ENCODE results near the gene IL1RAPL1.

Gene IL1RAPL1

DNA sequence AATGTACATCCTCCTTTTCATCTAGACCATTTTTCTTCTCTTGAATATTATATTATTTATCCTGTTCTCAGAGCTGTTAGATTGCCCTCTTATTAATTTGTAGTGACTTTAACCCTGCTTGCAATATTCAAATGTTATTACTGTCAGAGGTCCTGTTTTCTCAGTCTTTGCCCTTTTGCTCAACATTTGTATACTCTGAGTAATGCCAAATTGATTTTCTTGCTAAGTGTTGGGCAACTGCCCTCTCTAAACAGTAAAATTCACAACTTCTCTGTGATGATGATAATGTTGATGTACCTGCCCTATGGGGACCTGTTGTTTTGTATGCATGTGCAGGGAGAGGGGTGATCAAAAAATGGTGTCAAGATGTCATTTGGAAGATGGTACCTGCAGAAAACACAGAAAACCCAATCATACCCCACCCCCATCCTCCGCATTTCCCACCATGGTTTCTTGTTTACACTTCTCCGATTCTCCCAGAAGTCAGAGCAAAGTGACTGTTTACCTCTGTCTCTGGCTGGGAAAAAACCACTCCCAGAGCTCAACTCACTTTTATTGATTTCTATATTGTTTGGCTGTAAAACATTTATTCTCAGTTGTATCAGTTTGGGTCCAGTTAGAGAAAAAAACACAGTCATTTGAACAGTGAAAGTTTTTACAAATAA lies 694.0 kb downstream of the IL1RAPL1 start:
- DNase-seq (ENCODE audit: low read depth): no peak
- TF ChIP-seq POLR2A (IDR thresholded peaks at IDR 0.05; ENCODE audit: extremely low read depth, insufficient read length) (no peak), MYC (IDR thresholded peaks at IDR 0.05; ENCODE audit: low read depth, low read length) (no peak)
- TF ChIP-seq, protein P1, sequence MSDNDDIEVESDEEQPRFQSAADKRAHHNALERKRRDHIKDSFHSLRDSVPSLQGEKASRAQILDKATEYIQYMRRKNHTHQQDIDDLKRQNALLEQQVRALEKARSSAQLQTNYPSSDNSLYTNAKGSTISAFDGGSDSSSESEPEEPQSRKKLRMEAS (IDR thresholded peaks at IDR 0.05; ENCODE audit: low read depth, low read length): no peak
- TF ChIP-seq, protein P2, sequence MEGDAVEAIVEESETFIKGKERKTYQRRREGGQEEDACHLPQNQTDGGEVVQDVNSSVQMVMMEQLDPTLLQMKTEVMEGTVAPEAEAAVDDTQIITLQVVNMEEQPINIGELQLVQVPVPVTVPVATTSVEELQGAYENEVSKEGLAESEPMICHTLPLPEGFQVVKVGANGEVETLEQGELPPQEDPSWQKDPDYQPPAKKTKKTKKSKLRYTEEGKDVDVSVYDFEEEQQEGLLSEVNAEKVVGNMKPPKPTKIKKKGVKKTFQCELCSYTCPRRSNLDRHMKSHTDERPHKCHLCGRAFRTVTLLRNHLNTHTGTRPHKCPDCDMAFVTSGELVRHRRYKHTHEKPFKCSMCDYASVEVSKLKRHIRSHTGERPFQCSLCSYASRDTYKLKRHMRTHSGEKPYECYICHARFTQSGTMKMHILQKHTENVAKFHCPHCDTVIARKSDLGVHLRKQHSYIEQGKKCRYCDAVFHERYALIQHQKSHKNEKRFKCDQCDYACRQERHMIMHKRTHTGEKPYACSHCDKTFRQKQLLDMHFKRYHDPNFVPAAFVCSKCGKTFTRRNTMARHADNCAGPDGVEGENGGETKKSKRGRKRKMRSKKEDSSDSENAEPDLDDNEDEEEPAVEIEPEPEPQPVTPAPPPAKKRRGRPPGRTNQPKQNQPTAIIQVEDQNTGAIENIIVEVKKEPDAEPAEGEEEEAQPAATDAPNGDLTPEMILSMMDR (IDR thresholded peaks at IDR 0.05; ENCODE audit: low read depth, low read length): no peak
- no peak overlapping the region for H3K4me3 ChIP-seq (ENCODE audit: low read depth, low read length)

DNA sequence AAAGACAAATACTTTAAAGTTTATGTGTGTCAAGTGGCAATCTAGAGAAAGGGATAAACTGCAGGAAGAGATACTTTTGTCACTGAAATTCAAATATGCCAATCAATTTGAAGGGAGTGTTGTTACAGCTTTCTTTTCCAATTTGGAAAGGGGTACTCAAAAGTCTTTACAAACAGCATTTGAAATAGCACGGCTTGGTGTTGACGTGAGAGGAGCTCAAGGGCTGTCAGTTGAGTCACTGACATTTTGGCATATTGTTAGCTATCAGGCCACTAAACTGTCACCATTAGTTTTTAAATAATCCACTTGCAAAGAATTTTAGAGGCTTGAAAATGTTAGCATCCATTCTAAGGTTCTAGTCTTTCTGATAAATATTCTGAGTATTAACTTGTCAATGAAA lies 698.4 kb downstream of the IL1RAPL1 start:
- TF ChIP-seq POLR2A (IDR thresholded peaks at IDR 0.05; ENCODE audit: extremely low read depth, insufficient read length): no peak
- TF ChIP-seq, protein P2 (IDR thresholded peaks at IDR 0.05; ENCODE audit: low read depth, low read length): no peak
- no peak overlapping the region for H3K4me3 ChIP-seq (ENCODE audit: low read depth, low read length)
- no peak for DNase-seq (ENCODE audit: low read depth)

DNA sequence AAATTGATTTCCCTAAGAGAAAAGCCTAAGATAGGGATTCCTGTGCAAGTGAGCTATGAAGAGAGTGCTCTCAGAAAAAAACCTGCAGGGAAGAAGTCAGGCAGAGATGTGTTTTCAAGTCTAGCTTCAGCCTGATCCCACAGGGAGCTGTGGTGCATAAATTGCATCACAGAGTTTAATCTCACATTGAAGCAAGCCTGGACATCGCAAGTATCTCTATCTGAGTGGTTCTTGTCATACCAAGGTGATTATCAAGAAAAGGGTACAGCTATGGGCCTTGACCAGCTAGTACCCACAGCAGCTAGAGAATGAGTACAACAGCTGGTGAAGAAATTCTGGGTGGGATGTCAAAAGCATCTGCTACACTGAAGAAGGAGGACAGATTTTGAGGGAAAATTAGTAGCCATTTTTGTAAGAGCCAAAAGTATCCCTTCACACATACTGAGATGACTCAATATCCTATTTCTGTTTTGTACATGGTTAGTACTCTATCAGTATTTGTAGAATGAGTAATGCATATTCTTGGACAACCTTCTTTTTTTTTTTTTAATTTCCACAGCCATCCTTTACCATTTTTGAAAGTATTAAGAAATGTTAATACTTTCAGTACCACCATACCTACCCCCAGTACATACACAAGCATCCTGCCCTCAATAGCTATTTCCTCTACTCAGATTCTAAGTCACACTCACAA lies 708.9 kb downstream of the IL1RAPL1 start:
- TF ChIP-seq MYC (IDR thresholded peaks at IDR 0.05; ENCODE audit: low read depth, low read length): no peak
- H3K4me3 ChIP-seq (ENCODE audit: low read depth, low read length): no peak overlapping the region
- DNase-seq (ENCODE audit: low read depth): no peak

DNA sequence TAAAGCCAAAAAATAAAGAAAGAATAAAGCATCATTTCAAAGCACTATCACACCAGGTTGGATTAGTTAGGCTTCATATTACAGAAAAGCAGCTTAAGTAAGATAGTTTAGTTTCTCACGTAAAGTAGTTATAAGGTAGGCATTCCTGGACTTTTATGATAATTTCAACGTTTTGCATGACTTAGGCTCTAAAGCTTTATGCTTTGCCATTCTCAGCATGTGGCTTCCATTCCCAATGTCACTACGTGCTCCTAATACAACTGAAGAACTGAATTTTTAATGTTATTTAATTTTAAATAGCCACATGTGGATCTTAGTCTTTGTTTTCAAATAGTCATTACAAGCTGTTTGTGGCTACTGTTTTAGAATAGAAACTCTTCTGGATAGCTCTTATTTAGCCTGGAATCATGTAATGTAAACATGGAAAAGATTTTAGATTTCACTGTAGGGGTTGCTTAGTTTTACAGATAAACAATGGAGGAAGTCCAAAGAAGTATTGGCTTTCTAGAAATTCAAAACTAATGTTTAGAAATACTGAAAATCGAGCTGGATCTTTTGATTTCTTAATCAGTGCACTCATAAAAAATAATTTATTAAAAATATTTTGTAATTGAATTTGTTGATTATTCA lies 710.0 kb downstream of the IL1RAPL1 start:
- TF ChIP-seq, protein P2 (IDR thresholded peaks at IDR 0.05; ENCODE audit: low read depth, low read length): no peak
- no peak for TF ChIP-seq POLR2A (IDR thresholded peaks at IDR 0.05; ENCODE audit: extremely low read depth, insufficient read length)
- TF ChIP-seq MYC (IDR thresholded peaks at IDR 0.05; ENCODE audit: low read depth, low read length): no peak
- TF ChIP-seq, protein P1 (IDR thresholded peaks at IDR 0.05; ENCODE audit: low read depth, low read length): no peak
- H3K4me3 ChIP-seq (ENCODE audit: low read depth, low read length): no peak overlapping the region
- DNase-seq (ENCODE audit: low read depth): no peak

DNA sequence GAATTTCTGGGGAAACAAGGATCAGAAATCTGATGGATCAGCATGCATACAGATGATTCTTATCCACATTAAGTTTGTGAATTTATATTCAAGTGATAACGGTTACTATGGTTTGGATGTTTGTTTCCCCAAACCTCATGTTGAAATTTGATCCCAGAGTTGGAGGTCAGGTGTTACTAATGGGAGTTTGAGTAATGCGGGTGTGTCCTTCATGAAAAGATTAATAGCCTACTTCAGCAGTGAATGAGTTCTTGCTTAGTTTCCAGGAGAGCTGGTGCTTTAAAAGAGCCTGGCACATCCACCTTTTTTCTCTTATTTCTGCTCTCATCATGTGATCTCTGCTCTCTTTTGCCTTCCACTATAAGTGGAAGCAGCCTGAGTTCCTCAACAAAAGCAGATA lies 712.4 kb downstream of the IL1RAPL1 start:
- H3K4me3 ChIP-seq (ENCODE audit: low read depth, low read length): no peak overlapping the region
- no peak for DNase-seq (ENCODE audit: low read depth)
- TF ChIP-seq MYC (IDR thresholded peaks at IDR 0.05; ENCODE audit: low read depth, low read length) (no peak), POLR2A (IDR thresholded peaks at IDR 0.05; ENCODE audit: extremely low read depth, insufficient read length) (no peak)
- TF ChIP-seq, protein P2 (IDR thresholded peaks at IDR 0.05; ENCODE audit: low read depth, low read length): no peak
- TF ChIP-seq, protein P1 (IDR thresholded peaks at IDR 0.05; ENCODE audit: low read depth, low read length): no peak

DNA sequence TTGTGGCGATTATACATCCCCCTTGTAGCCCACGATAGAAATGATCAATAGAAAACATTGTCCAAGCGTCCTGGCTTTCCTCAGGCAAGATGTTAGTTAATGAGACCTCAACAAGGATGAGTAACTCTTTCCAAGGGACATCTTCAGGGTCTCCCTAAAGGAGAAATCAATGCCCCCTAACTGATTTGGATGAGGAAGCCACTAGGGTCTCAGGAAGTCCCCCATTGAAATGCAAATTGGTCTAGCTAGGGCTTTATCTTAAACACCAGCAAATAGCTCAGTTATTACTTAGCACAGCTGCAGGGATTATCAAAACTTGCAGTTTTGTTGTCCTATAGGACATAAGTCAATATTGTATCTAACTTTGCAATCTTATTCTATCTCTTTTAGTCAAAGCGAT lies 721.5 kb downstream of the IL1RAPL1 start:
- TF ChIP-seq MYC (IDR thresholded peaks at IDR 0.05; ENCODE audit: low read depth, low read length) (no peak), POLR2A (IDR thresholded peaks at IDR 0.05; ENCODE audit: extremely low read depth, insufficient read length) (no peak)
- TF ChIP-seq, protein P2 (IDR thresholded peaks at IDR 0.05; ENCODE audit: low read depth, low read length): no peak
- TF ChIP-seq, protein P1 (IDR thresholded peaks at IDR 0.05; ENCODE audit: low read depth, low read length): no peak
- no peak overlapping the region for H3K4me3 ChIP-seq (ENCODE audit: low read depth, low read length)
- no peak for DNase-seq (ENCODE audit: low read depth)

All from NB4 (cell line).